ENCODE data around the gene ZNF808. TPM values are rescaled to one million over a fixed set of nuclear protein-coding genes. Genes with fewer than 3 reads are reported as not detected.
A peak's percentile ranks its signal among the peaks of the same experiment; 100 is the strongest.

Gene ZNF808
- total and polyA plus RNA-seq, 9 of the 15 experiments (the other 6 are each of a cell fraction or from before 2014, with no cell fraction given) = 3.1 to 20.1 (median 10.9) TPM

DNA sequence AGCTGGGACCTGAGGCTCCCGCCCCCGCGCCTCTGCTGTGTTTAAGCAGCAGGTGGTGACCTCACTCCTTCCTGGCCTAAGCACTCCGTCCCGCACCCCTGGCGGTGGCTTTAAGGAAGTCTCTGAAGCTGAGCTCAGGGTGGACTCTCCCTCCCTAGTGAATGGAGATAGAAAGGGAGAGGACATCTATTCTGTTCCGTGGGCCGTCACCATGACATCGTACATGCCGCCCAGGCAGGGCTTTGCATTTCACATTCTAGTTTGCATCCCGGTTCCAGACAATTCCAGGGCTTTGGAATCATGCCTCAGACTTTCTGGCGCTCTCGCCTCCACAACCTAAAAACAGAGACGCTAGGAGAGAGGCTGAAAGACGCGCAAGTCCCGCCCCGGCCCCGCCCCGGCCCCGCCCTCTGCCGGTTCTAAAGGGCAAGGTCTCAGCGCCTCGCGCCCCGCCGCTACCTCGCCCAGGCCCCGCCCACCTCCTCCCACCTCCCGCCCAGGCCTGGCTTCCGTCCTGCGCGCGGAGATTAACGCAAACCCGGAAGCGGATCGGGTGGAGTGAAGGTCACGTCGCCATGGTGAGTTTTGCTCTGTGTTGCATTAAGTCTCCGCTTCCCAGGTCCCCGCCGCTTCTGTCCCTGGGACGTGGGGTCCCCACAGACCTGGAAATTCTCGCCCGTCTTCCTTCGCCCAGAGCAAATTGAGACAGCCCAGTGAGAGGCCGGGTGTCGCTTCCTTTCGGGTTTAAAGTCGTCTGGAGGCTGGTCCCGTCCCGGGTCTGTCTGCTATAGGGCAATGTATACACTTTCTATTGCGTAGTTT lies at the start of gene ZNF808 (continued):
- TF ChIP-seq, protein P1, sequence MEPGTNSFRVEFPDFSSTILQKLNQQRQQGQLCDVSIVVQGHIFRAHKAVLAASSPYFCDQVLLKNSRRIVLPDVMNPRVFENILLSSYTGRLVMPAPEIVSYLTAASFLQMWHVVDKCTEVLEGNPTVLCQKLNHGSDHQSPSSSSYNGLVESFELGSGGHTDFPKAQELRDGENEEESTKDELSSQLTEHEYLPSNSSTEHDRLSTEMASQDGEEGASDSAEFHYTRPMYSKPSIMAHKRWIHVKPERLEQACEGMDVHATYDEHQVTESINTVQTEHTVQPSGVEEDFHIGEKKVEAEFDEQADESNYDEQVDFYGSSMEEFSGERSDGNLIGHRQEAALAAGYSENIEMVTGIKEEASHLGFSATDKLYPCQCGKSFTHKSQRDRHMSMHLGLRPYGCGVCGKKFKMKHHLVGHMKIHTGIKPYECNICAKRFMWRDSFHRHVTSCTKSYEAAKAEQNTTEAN (CRISPR knock-in tag; IDR thresholded peaks at IDR 0.05) = no peak
- no peak for TF ChIP-seq ZNF707 (CRISPR knock-in tag; conservative IDR thresholded peaks at IDR 0.05)
- TF ChIP-seq, protein P2, sequence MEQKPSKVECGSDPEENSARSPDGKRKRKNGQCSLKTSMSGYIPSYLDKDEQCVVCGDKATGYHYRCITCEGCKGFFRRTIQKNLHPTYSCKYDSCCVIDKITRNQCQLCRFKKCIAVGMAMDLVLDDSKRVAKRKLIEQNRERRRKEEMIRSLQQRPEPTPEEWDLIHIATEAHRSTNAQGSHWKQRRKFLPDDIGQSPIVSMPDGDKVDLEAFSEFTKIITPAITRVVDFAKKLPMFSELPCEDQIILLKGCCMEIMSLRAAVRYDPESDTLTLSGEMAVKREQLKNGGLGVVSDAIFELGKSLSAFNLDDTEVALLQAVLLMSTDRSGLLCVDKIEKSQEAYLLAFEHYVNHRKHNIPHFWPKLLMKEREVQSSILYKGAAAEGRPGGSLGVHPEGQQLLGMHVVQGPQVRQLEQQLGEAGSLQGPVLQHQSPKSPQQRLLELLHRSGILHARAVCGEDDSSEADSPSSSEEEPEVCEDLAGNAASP (IDR thresholded peaks at IDR 0.05) = no peak
- no peak for TF ChIP-seq POLR3G (IDR thresholded peaks at IDR 0.05; ENCODE audit: extremely low read depth, insufficient read length, insufficient replicate concordance)
- TF ChIP-seq POLR2H (tag; IDR thresholded peaks at IDR 0.05; ENCODE audit: low read depth) = peak; percentile 39; the same call in 1 of the 2 replicates
- TF ChIP-seq ZNF445 (CRISPR knock-in tag; IDR thresholded peaks at IDR 0.05; ENCODE audit: low read depth) = no peak
- TF ChIP-seq, protein P3, sequence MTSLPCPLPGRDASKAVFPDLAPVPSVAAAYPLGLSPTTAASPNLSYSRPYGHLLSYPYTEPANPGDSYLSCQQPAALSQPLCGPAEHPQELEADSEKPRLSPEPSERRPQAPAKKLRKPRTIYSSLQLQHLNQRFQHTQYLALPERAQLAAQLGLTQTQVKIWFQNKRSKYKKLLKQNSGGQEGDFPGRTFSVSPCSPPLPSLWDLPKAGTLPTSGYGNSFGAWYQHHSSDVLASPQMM (CRISPR knock-in tag; IDR thresholded peaks at IDR 0.05) = no peak
- TF ChIP-seq, protein P4, sequence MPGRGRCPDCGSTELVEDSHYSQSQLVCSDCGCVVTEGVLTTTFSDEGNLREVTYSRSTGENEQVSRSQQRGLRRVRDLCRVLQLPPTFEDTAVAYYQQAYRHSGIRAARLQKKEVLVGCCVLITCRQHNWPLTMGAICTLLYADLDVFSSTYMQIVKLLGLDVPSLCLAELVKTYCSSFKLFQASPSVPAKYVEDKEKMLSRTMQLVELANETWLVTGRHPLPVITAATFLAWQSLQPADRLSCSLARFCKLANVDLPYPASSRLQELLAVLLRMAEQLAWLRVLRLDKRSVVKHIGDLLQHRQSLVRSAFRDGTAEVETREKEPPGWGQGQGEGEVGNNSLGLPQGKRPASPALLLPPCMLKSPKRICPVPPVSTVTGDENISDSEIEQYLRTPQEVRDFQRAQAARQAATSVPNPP (IDR thresholded peaks at IDR 0.05; ENCODE audit: borderline replicate concordance, insufficient read depth, insufficient read length) = no peak
- TF ChIP-seq ETV5 (CRISPR knock-in tag; IDR thresholded peaks at IDR 0.05; ENCODE audit: low read depth) = peak; percentile 55; the same call in 1 of the 2 replicates
- no peak for TF ChIP-seq NFXL1 (CRISPR knock-in tag; IDR thresholded peaks at IDR 0.05)
- TF ChIP-seq TEAD1 (CRISPR knock-in tag; IDR thresholded peaks at IDR 0.05) = no peak
- no peak for TF ChIP-seq ZNF124 (CRISPR knock-in tag; IDR thresholded peaks at IDR 0.05)
- no peak for TF ChIP-seq NELFE (IDR thresholded peaks at IDR 0.05; ENCODE audit: insufficient read depth, insufficient read length)
- no peak for TF ChIP-seq BCL6 (CRISPR knock-in tag; IDR thresholded peaks at IDR 0.05)
- TF ChIP-seq KLF13 (tag; IDR thresholded peaks at IDR 0.05; ENCODE audit: borderline replicate concordance, low read depth) = no peak
- TF ChIP-seq ZFP1 (CRISPR knock-in tag; IDR thresholded peaks at IDR 0.05) = no peak
- no peak for TF ChIP-seq KAT7 (CRISPR knock-in tag; IDR thresholded peaks at IDR 0.05; ENCODE audit: borderline replicate concordance)
- no peak for TF ChIP-seq HLTF (IDR thresholded peaks at IDR 0.05)
- no peak for TF ChIP-seq ZNF444 (CRISPR knock-in tag; IDR thresholded peaks at IDR 0.05)
- TF ChIP-seq MAZ (CRISPR knock-in tag; conservative IDR thresholded peaks at IDR 0.05 in 1 of 2, IDR thresholded peaks at IDR 0.05 in 1 of 2) = peak in 1 of 2 experiments; percentile 67; a peak in 3 of 4 replicates
- no peak for TF ChIP-seq GTF2A2 (tag; IDR thresholded peaks at IDR 0.05)
- TF ChIP-seq U2AF2 (optimal IDR thresholded peaks at IDR 0.05; ENCODE audit: low read depth, low read length) = no peak
- TF ChIP-seq, protein P5, sequence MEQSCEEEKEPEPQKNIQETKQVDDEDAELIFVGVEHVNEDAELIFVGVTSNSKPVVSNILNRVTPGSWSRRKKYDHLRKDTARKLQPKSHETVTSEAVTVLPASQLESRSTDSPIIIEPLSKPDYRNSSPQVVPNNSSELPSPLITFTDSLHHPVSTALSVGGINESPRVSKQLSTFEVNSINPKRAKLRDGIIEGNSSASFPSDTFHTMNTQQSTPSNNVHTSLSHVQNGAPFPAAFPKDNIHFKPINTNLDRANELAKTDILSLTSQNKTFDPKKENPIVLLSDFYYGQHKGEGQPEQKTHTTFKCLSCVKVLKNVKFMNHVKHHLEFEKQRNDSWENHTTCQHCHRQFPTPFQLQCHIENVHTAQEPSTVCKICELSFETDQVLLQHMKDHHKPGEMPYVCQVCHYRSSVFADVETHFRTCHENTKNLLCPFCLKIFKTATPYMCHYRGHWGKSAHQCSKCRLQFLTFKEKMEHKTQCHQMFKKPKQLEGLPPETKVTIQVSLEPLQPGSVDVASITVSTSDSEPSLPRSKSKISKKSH (CRISPR knock-in tag; IDR thresholded peaks at IDR 0.05) = no peak
